IMR-90 (cell line): Measurements from ENCODE around the gene USP43. TPM values are rescaled to one million over a fixed set of nuclear protein-coding genes. Genes with fewer than 3 reads are reported as not detected.

ENCODE experiments used
- ATAC-seq: fragments of 200-7000 bp; cut with Tn5 transposase; 2 replicates; pipeline ENCODE4 v1.9.1; 2020; ENCODE audit warnings: low read depth, mild to moderate bottlenecking, moderate library complexity
- BruUV-seq: library from RNA; stranded (reverse); fragments of 400-500 nt; replicated peaks from 2 replicates; lab custom pipeline; 2021; lab: Mats Ljungman, UMichigan
- CTCF ChIA-PET: fragments of 300-600 bp; formaldehyde crosslinking; extraction: SDS; loops from one replicate; lab custom pipeline; 2021; ENCODE audit warnings: antibody characterized with exemption; lab: Yijun Ruan, JAX
- POLR2A ChIA-PET: fragments of 300-600 bp; sonication (Branson Sonifier 250); formaldehyde crosslinking; loops from one replicate; lab custom pipeline; 2022; ENCODE audit warnings: antibody characterized with exemption; ENCODE audit not compliant: unreplicated experiment; lab: Charles Lee
- DNase-seq: peaks from one replicate; pipeline ENCODE4 v3.0.0; 2013
- H2AFZ ChIP-seq: replicated peaks from 2 replicates; pipeline ENCODE3; 2013; ENCODE audit warnings: low read length, mild to moderate bottlenecking; ENCODE audit not compliant: poor library complexity
- H2AK5ac ChIP-seq: 2 replicates; pipeline ENCODE4 v1.6.1; 2013; ENCODE audit warnings: low read depth, low read length, inconsistent platforms
- H2AK9ac ChIP-seq: replicated peaks from 2 replicates; pipeline ENCODE3; 2013; ENCODE audit warnings: mild to moderate bottlenecking, low read depth, low read length, moderate library complexity; ENCODE audit not compliant: poor library complexity
- H2BK120ac ChIP-seq: 2 replicates; pipeline ENCODE4 v1.6.1; 2013; ENCODE audit warnings: low read depth, low read length, inconsistent platforms
- H2BK15ac ChIP-seq: 3 replicates; pipeline ENCODE4 v1.6.1; 2013; ENCODE audit warnings: low read depth, low read length, inconsistent platforms
- H2BK20ac ChIP-seq: 2 replicates; pipeline ENCODE4 v1.6.1; 2013; ENCODE audit warnings: low read depth, mild to moderate bottlenecking, inconsistent platforms, low read length, moderate library complexity
- H2BK5ac ChIP-seq: 2 replicates; pipeline ENCODE4 v1.6.1; 2013; ENCODE audit warnings: mild to moderate bottlenecking, low read depth, low read length, inconsistent platforms; ENCODE audit not compliant: poor library complexity, severe bottlenecking
- H3K14ac ChIP-seq: replicated peaks from 2 replicates; pipeline ENCODE4 v1.6.1; 2013; ENCODE audit warnings: low read depth, low read length, inconsistent platforms
- H3K18ac ChIP-seq: 2 replicates; pipeline ENCODE4 v1.6.1; 2013; ENCODE audit warnings: low read depth, low read length, control low read depth
- H3K23ac ChIP-seq: 2 replicates; pipeline ENCODE4 v1.6.1; 2013; ENCODE audit warnings: low read depth, low read length, inconsistent platforms
- H3K27ac ChIP-seq: 2 replicates; pipeline ENCODE4 v1.5.1; 2013; ENCODE audit warnings: mild to moderate bottlenecking, control low read depth, low read length; ENCODE audit not compliant: insufficient read depth
- H3K27me3 ChIP-seq: 2 replicates; pipeline ENCODE4 v1.6.1; 2013; ENCODE audit warnings: low read length; ENCODE audit not compliant: control insufficient read depth, insufficient read depth
- H3K36me3 ChIP-seq: 2 replicates; pipeline ENCODE4 v1.6.1; 2013; ENCODE audit warnings: low read length, mixed read lengths; ENCODE audit not compliant: control insufficient read depth, insufficient read depth
- H3K4ac ChIP-seq: 2 replicates; pipeline ENCODE4 v1.6.1; 2013; ENCODE audit warnings: low read depth, low read length, inconsistent platforms
- H3K4me1 ChIP-seq: 2 replicates; pipeline ENCODE4 v1.6.1; 2013; ENCODE audit warnings: low read length, mixed read lengths; ENCODE audit not compliant: control insufficient read depth, insufficient read depth
- H3K4me2 ChIP-seq: 2 replicates; pipeline ENCODE4 v1.6.1; 2013; ENCODE audit warnings: low read depth, mild to moderate bottlenecking, control low read depth, low read length, moderate library complexity
- H3K4me3 ChIP-seq: 2 replicates; pipeline ENCODE4 v1.5.1; 2013; ENCODE audit warnings: low read depth, mild to moderate bottlenecking, control low read depth, low read length, moderate library complexity; ENCODE audit not compliant: insufficient read depth
- H3K56ac ChIP-seq: 2 replicates; pipeline ENCODE4 v1.6.1; 2013; ENCODE audit warnings: low read length, inconsistent platforms; ENCODE audit not compliant: insufficient read depth; ENCODE audit errors: extremely low read depth
- H3K79me1 ChIP-seq, 2 experiments: 2 replicates each; pipeline ENCODE4 v1.6.1; 2013; ENCODE audit warnings: low read length in 2 of 2, inconsistent platforms in 1 of 2, low read depth in 1 of 2
- H3K9ac ChIP-seq: 2 replicates; pipeline ENCODE4 v1.6.1; 2013; ENCODE audit warnings: low read depth, low read length, control low read depth
- H3K9me1 ChIP-seq: 2 replicates; pipeline ENCODE4 v1.6.1; 2013; ENCODE audit warnings: low read length, inconsistent platforms; ENCODE audit not compliant: insufficient read depth
- H3K9me3 ChIP-seq: 2 replicates; pipeline ENCODE4 v1.6.1; 2013; ENCODE audit warnings: low read length; ENCODE audit not compliant: control insufficient read depth, insufficient read depth
- H4K20me1 ChIP-seq: 2 replicates; pipeline ENCODE4 v1.6.1; 2013; ENCODE audit warnings: low read length, inconsistent platforms; ENCODE audit not compliant: insufficient read depth
- H4K5ac ChIP-seq: 2 replicates; pipeline ENCODE4 v1.6.1; 2013; ENCODE audit warnings: mild to moderate bottlenecking, low read depth, low read length, control low read depth
- H4K8ac ChIP-seq, 2 experiments: 2 replicates each; pipeline ENCODE4 v1.6.1; 2013; ENCODE audit warnings: low read depth in 2 of 2, low read length in 2 of 2, control low read depth in 1 of 2, inconsistent platforms in 1 of 2
- H4K91ac ChIP-seq: 2 replicates; pipeline ENCODE4 v1.6.1; 2013; ENCODE audit warnings: low read depth, low read length, inconsistent platforms; ENCODE audit not compliant: insufficient read depth
- BHLHE40 ChIP-seq: fragments of 150-350 bp; IDR thresholded peaks from 2 replicates; pipeline ENCODE4 v1.6.1; 2016; ENCODE audit warnings: mild to moderate bottlenecking, low read depth, low read length
- CEBPB ChIP-seq: IDR thresholded peaks from 2 replicates; pipeline ENCODE4 v1.6.1; 2012; ENCODE audit warnings: low read depth, low read length, improper control_type of control experiment
- CHD1 ChIP-seq: IDR thresholded peaks from 2 replicates; pipeline ENCODE4 v1.6.1; 2012; ENCODE audit warnings: low read depth, low read length, improper control_type of control experiment
- CTCF ChIP-seq: conservative IDR thresholded peaks from 2 replicates; pipeline ENCODE4 v1.5.1; 2012; ENCODE audit warnings: mild to moderate bottlenecking, low read depth, low read length, improper control_type of control experiment
- FOS ChIP-seq: fragments of 150-350 bp; IDR thresholded peaks from 2 replicates; pipeline ENCODE4 v1.6.1; 2016; ENCODE audit warnings: low read depth, low read length
- MAFK ChIP-seq: IDR thresholded peaks from 2 replicates; pipeline ENCODE4 v1.6.1; 2012; ENCODE audit warnings: low read depth, low read length, improper control_type of control experiment
- MAZ ChIP-seq: IDR thresholded peaks from 2 replicates; pipeline ENCODE4 v1.6.1; 2012; ENCODE audit warnings: low read depth, mild to moderate bottlenecking, low read length, improper control_type of control experiment, moderate library complexity, borderline replicate concordance
- MXI1 ChIP-seq: IDR thresholded peaks from 2 replicates; pipeline ENCODE4 v1.6.1; 2012; ENCODE audit warnings: low read depth, mild to moderate bottlenecking, low read length, moderate library complexity, borderline replicate concordance
- NFE2L2 ChIP-seq: fragments of 150-350 bp; IDR thresholded peaks from 2 replicates; pipeline ENCODE4 v1.6.1; 2016; ENCODE audit warnings: low read depth, mild to moderate bottlenecking, low read length
- POLR2A ChIP-seq: IDR thresholded peaks from 2 replicates; pipeline ENCODE4 v1.6.1; 2012; ENCODE audit warnings: mild to moderate bottlenecking, low read depth, low read length
- RAD21 ChIP-seq: IDR thresholded peaks from 2 replicates; pipeline ENCODE4 v1.6.1; 2012; ENCODE audit warnings: low read length, improper control_type of control experiment
- RCOR1 ChIP-seq: IDR thresholded peaks from 2 replicates; pipeline ENCODE4 v1.6.1; 2012; ENCODE audit warnings: mild to moderate bottlenecking, low read length, improper control_type of control experiment; ENCODE audit not compliant: insufficient replicate concordance
- RFX5 ChIP-seq: IDR thresholded peaks from 2 replicates; pipeline ENCODE4 v1.8.0; 2012; ENCODE audit warnings: low read depth, mild to moderate bottlenecking, low read length, moderate library complexity
- USF2 ChIP-seq: fragments of 150-350 bp; IDR thresholded peaks from 2 replicates; pipeline ENCODE4 v1.6.1; 2017; ENCODE audit warnings: mild to moderate bottlenecking, antibody characterized with exemption, low read length, low read depth
- WGBS, 2 experiments: methylation state at CpG; one replicate each; pipeline versions ENCODE4 v1.1.5 to v1.1.7; 2013; ENCODE audit warnings: missing lambda C conversion rate in 2 of 2; ENCODE audit not compliant: insufficient read length in 1 of 2; ENCODE audit errors: extremely low coverage in 2 of 2; 5-methylcytosine and 5-hydroxymethylcytosine counted together
- dilution Hi-C: fragments of 300-500 bp; cut with HindIII; formaldehyde crosslinking; loops from one replicate; pipeline ENCODE4 v1.14.3; 2018; ENCODE audit warnings: low sequenced_read_pairs; ENCODE audit not compliant: unreplicated experiment
- in situ Hi-C: fragments of 300-500 bp; cut with MboI; formaldehyde crosslinking; loops from 3 replicates; pipeline ENCODE4 v1.14.3; 2019; ENCODE audit warnings: low sequenced_read_pairs, inconsistent platforms, mixed read lengths
- intact Hi-C: fragments of 100-400 bp; cut with micrococcal nuclease; formaldehyde crosslinking; loops from 2 replicates; pipeline ENCODE4 v1.10.0; 2022
- polyA plus RNA-seq, 3 experiments: library from polyadenylated mRNA; depleted of rRNA; stranded (reverse); fragments of >200 nt; gene quantifications; 2 replicates each; pipeline ENCODE4 v1.2.3, GENCODE V29; 2012; ENCODE audit warnings: low replicate concordance in 1 of 3
- total RNA-seq: library from RNA; depleted of rRNA; stranded (reverse); fragments of >200 nt; gene quantifications from 2 replicates; pipeline ENCODE4 v1.2.3, GENCODE V29; 2012
- TF ChIP-seq, protein P1 (sequence below): fragments of 150-350 bp; IDR thresholded peaks from 2 replicates; pipeline ENCODE4 v1.6.1; 2016; ENCODE audit warnings: low read depth, mild to moderate bottlenecking, low read length, moderate library complexity, borderline replicate concordance

USP43 gene
- total and polyA plus RNA-seq, 2 of the 4 experiments (the other 2 are of a cell fraction): not detected

DNA sequence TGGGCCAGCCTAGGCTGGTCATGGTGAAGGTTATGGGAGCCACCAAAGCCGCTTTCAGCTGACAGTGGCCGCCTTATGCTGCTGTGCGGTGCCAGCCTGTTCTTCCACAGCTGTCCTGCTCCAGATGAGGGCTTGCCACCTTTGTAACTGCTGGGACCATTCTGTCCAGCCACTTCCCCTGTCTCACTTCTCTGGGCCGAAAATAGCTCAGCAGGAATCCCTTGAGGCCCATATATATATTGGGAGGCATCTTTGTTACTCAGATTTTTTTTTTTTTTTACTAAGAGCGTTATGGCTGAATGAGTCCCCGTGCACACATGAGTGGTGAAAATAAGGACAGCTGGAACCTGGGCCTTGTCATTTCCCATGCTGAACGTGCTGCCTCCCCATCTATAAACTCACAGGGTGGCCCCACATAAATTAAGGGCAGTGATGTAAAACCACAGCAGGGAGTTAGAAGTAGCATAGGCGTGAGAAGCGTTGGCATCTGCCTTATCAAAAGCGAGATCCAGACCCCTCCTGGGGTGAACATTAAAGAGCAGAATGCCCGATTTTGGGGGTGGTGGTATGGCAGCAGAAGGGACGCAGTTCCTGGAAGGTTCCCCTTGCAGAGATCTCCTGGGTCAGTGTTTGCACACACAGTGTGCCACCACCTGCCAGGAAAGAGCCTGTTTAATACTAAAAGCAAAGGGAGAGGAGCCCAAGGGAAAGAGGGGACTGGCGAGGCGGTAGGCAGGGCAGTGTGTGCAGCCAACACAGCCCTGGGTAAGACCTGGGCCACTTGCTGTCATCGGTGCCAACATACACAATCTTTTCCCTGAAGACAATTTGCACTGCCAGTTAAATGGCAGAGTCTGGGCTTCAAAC is 57.8 kb downstream of the USP43 start:
- H2BK5ac ChIP-seq: no peak overlapping the region
- DNase-seq: no peak
- no peaks in the 10 kb centered on the region for H3K36me3 ChIP-seq
- H2BK15ac ChIP-seq: no peak overlapping the region
- H3K4me3 ChIP-seq: no peak overlapping the region
- H3K27ac ChIP-seq: no peak overlapping the region
- H3K79me1 ChIP-seq: no peaks in the 10 kb centered on the region
- no peaks in the 10 kb centered on the region for H3K9me1 ChIP-seq
- no peak overlapping the region for H2AK5ac ChIP-seq
- intact Hi-C loops (no loop called here), in situ Hi-C loops (no loop called here), dilution Hi-C loops (no loop called here)
- H3K14ac ChIP-seq: no peak overlapping the region
- WGBS, 2 experiments: 43% methylated on average over 4 of the region's 15 CpGs; no CpG with 5 or more reads in 1 of the 2 experiments
- H3K9ac ChIP-seq: no peak overlapping the region
- H4K8ac ChIP-seq: no peak overlapping the region
- no peaks in the 10 kb centered on the region for H3K27me3 ChIP-seq
- ChIA-PET POLR2A (no interaction called here), CTCF (no interaction called here)
- no peak overlapping the region for H2BK120ac ChIP-seq
- no peak overlapping the region for H3K18ac ChIP-seq
- no peak overlapping the region for H2AFZ ChIP-seq
- no peak overlapping the region for H4K5ac ChIP-seq
- H2BK20ac ChIP-seq: no peak overlapping the region
- H4K91ac ChIP-seq: no peak overlapping the region
- no peak overlapping the region for H3K4me2 ChIP-seq
- no peak overlapping the region for H3K4ac ChIP-seq
- no TSS peak for BruUV-seq
- no peak for ATAC-seq
- no peak overlapping the region for H2AK9ac ChIP-seq
- H3K56ac ChIP-seq: no peak overlapping the region
- H4K20me1 ChIP-seq: no peaks in the 10 kb centered on the region
- H3K4me1 ChIP-seq: no peaks in the 10 kb centered on the region
- H3K23ac ChIP-seq: no peak overlapping the region
- H3K9me3 ChIP-seq: peaks cover 24% of the 10 kb centered on the region
- no peak for TF ChIP-seq BHLHE40
- TF ChIP-seq CTCF: no peak
- no peak for TF ChIP-seq USF2
- TF ChIP-seq POLR2A: no peak
- TF ChIP-seq MAZ: no peak
- TF ChIP-seq NFE2L2: no peak
- TF ChIP-seq RFX5: no peak
- TF ChIP-seq MXI1: no peak
- no peak for TF ChIP-seq MAFK
- no peak for TF ChIP-seq RCOR1
- no peak for TF ChIP-seq CEBPB
- no peak for TF ChIP-seq FOS
- no peak for TF ChIP-seq RAD21
- no peak for TF ChIP-seq CHD1
- TF ChIP-seq, protein P1, sequence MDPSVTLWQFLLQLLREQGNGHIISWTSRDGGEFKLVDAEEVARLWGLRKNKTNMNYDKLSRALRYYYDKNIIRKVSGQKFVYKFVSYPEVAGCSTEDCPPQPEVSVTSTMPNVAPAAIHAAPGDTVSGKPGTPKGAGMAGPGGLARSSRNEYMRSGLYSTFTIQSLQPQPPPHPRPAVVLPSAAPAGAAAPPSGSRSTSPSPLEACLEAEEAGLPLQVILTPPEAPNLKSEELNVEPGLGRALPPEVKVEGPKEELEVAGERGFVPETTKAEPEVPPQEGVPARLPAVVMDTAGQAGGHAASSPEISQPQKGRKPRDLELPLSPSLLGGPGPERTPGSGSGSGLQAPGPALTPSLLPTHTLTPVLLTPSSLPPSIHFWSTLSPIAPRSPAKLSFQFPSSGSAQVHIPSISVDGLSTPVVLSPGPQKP: no peak
